ENCODE data around the gene ADCY3.

- TF ChIP-seq CTCF (IDR thresholded peaks at IDR 0.05 in 2 of 3, conservative IDR thresholded peaks at IDR 0.05 in 1 of 3; ENCODE audit: control insufficient read depth in 2 of 3, extremely low read depth in 1 of 3, insufficient read depth in 1 of 3, low read depth in 3 of 3, low read length in 3 of 3): no peak
- TF ChIP-seq MXI1 (IDR thresholded peaks at IDR 0.05; ENCODE audit: low read depth, low read length): no peak
- no peak for TF ChIP-seq KDM1A (IDR thresholded peaks at IDR 0.05; ENCODE audit: borderline replicate concordance)
- TF ChIP-seq MEF2B (IDR thresholded peaks at IDR 0.05; ENCODE audit: partially characterized antibody, poor library complexity, severe bottlenecking): no peak
- TF ChIP-seq EZH2 (IDR thresholded peaks at IDR 0.05; ENCODE audit: borderline replicate concordance, control insufficient read depth, low read depth, low read length): no peak
- TF ChIP-seq TCF12 (IDR thresholded peaks at IDR 0.05; ENCODE audit: low read depth, low read length): no peak
- TF ChIP-seq POLR2A (IDR thresholded peaks at IDR 0.05; ENCODE audit: low read depth, low read length): no peak
- no peak for TF ChIP-seq SP1 (IDR thresholded peaks at IDR 0.05; ENCODE audit: low read depth, low read length)
- no peak for TF ChIP-seq HCFC1 (IDR thresholded peaks at IDR 0.05; ENCODE audit: low read length)
- TF ChIP-seq GABPA (IDR thresholded peaks at IDR 0.05; ENCODE audit: low read depth): no peak
- TF ChIP-seq RUNX3 (IDR thresholded peaks at IDR 0.05; ENCODE audit: low read length): no peak
These were observed 2.2 kb downstream of the ADCY3 start for GRCh38 chr2:24917731-24918325.
